ENCODE measurements around the gene MYRIP.
"Not testable (repeated sequence)": the region's sequence is repeated elsewhere in the genome, so short reads cannot be mapped to it uniquely, and the experiment has no call there.

The MYRIP gene

GRCh38 chr3:39806820-39807219 lies 2.6 kb upstream of the MYRIP start:
- DNase-seq (ENCODE audit: low read depth, low spot score) = no peak

- peak; percentile 40 for DNase-seq (ENCODE audit: low read depth, low spot score)
These were observed 785 bp upstream of the MYRIP start for GRCh38 chr3:39808467-39809180.

- DNase-seq (ENCODE audit: low read depth, low spot score) = peak; percentile 15
These were observed 686 bp downstream of the MYRIP start for GRCh38 chr3:39809995-39810595.

GRCh38 chr3:39810647-39811161 lies 1.3 kb downstream of the MYRIP start:
- DNase-seq (ENCODE audit: low read depth, low spot score) = no peak

- no peak for DNase-seq (ENCODE audit: low read depth, low spot score)
These were observed 2.2 kb downstream of the MYRIP start for GRCh38 chr3:39811561-39811960.

- peak; percentile 8 for DNase-seq (ENCODE audit: low read depth, low spot score)
These were observed 3.1 kb downstream of the MYRIP start for GRCh38 chr3:39812537-39812936.

GRCh38 chr3:39814007-39814406 lies 4.6 kb downstream of the MYRIP start:
- DNase-seq (ENCODE audit: low read depth, low spot score) = peak; percentile 70

GRCh38 chr3:39819899-39820298 lies 10.5 kb downstream of the MYRIP start:
- no peak for DNase-seq (ENCODE audit: low read depth, low spot score)

GRCh38 chr3:39833764-39834163 lies 24.4 kb downstream of the MYRIP start:
- not testable (repeated sequence) for DNase-seq (ENCODE audit: low read depth, low spot score)

- no peak for DNase-seq (ENCODE audit: low read depth, low spot score)
These were observed 30.1 kb downstream of the MYRIP start for GRCh38 chr3:39839484-39839883.

- no peak for DNase-seq (ENCODE audit: low read depth, low spot score)
These were observed 34.0 kb downstream of the MYRIP start for GRCh38 chr3:39843440-39843839.

GRCh38 chr3:39848365-39848764 lies 39.0 kb downstream of the MYRIP start:
- no peak for DNase-seq (ENCODE audit: low read depth, low spot score)

- no peak for DNase-seq (ENCODE audit: low read depth, low spot score)
These were observed 40.7 kb downstream of the MYRIP start for GRCh38 chr3:39849992-39850715.

- DNase-seq (ENCODE audit: low read depth, low spot score) = no peak
These were observed 41.3 kb downstream of the MYRIP start for GRCh38 chr3:39850716-39851032.

- no peak for DNase-seq (ENCODE audit: low read depth, low spot score)
These were observed 46.1 kb downstream of the MYRIP start for GRCh38 chr3:39855517-39855916.

GRCh38 chr3:39869890-39870289 lies 60.5 kb downstream of the MYRIP start:
- DNase-seq (ENCODE audit: low read depth, low spot score) = no peak

GRCh38 chr3:39870706-39871105 lies 61.3 kb downstream of the MYRIP start:
- DNase-seq (ENCODE audit: low read depth, low spot score) = no peak

- peak; percentile 29 for DNase-seq (ENCODE audit: low read depth, low spot score)
These were observed 70.2 kb downstream of the MYRIP start for GRCh38 chr3:39879581-39879980.

GRCh38 chr3:39882111-39882510 lies 72.7 kb downstream of the MYRIP start:
- no peak for DNase-seq (ENCODE audit: low read depth, low spot score)

- no peak for DNase-seq (ENCODE audit: low read depth, low spot score)
These were observed 82.7 kb downstream of the MYRIP start for GRCh38 chr3:39892068-39892467.

- DNase-seq (ENCODE audit: low read depth, low spot score) = no peak
These were observed 86.8 kb downstream of the MYRIP start for GRCh38 chr3:39896184-39896583.

- no peak for DNase-seq (ENCODE audit: low read depth, low spot score)
These were observed 91.1 kb downstream of the MYRIP start for GRCh38 chr3:39900462-39901002.

Data from astrocyte of the hippocampus (primary cell).